Stimulated activated CD4-positive, alpha-beta T cell treated with anti-CD3 and anti-CD28 coated beads, Interleukin-4, amount 100 ng/mL, for 24 hours (primary cell): ENCODE results near the gene DIAPH2.
"Not testable (repeated sequence)": the region's sequence is repeated elsewhere in the genome, so short reads cannot be mapped to it uniquely, and the experiment has no call there.

Source experiments
- DNase-seq: peaks from one replicate; pipeline ENCODE4 v3.0.0-alpha.2; 2020

The DIAPH2 gene

DNA sequence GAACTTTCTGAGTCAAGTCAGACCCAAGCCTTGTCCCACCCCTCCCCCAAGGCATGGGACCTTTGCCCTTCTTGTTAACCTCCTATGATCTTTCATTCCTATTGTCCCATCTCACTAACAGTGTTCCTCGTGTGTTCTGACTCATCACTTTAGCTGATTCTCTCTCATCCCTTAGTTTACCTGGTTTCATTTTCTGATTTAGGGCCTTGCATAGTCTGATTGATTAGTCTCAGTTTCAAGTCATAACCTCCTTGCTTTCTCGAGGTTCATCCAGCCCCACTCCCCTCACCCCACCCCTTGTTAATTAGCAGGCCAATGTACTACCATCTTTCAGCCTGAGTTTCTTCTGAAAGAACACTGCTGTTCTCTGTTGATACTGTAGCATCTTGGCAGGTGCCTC, 716.5 kb downstream of the DIAPH2 start:
- no peak for DNase-seq

DNA sequence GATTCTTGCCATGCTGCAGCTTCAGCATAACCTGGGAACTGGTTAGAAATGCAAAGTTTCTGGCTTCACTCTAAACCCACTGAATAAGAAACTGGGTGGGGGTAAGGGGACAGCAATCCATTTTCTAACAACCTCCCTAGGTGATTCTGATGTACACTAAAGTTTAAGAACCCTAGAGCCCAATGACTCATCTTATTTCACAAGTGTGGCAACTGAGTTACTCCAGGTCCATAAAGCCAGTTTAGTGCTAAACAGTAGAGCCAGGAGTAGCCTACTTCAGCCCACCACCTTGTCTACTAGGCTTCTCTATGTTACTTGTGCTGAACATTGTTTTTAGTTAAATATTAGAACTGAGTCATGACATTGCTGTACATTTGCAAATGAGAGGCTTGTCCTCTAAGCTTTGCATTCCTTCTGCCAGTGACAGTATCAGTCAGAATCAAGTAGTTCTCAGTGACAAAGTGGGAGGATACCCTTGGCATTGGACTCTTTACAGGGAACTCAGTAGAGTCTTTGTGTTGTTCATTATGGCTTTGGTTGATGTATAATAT, 717.0 kb downstream of the DIAPH2 start:
- DNase-seq, result no peak

DNA sequence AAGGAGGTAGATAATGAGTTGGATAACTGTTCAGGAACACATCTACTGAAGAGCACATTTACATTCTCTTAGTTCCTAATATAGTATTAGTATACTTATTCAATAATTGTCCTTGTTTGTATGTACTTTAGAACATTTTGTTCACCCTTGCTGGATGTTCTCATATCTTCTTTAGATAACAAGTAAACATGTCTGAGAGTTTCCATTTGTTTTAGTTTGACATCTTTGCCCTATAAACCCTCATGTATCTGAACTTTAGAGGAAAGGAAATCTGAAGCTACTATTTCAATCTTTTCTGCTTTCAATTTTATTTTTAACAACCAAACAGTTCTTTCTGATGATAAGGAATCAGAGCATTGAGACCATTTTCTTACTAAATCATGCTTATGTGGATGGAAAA, 717.7 kb downstream of the DIAPH2 start:
- DNase-seq, result no peak

DNA sequence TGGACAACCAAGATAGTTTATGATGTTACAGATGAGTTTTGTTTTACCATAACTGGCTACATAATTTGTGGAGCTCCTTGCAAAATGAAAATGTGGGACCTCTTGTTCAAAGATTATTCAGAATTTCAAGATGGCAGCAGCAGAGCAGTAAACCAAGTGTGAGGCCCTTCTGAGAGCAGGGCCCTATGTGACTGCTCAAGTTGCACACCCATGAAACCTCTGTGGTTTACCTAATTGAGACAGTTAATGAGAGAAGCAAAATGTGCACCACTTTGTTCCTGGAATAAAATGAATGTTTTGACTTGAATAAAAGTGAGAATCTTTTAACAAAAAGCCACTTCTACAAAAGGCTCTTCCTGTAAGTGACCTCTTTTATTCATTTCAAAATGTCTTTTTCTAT, 718.3 kb downstream of the DIAPH2 start:
- no peak for DNase-seq

DNA sequence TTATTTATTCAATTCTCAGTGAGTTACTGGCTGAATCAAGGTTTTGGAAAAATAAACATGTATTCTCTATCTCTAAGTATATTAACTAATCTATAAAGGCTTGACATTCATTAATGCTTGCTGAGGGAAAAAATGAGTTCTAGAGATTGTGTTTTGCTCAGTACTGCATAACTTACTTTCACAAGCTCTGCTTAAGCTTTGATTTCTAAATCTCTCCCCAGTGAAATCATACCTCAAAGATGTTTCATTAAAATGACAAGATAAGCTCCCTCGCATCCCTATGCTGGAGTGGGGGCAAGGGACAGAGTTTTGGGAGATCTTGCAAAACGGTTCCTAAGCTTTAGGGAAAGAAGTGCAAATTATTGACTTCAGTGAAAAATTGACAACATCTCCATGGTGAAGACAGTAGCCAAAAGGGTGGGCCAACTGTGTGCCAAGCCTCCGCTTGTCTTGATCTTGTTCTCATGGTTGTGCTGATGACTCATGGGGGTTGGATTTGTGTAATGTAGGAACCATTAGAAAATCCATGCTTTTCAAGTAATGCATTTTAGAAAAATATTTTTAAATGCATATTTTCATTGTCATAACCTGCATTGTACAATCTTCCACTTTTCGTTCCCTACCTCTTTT, 720.5 kb downstream of the DIAPH2 start:
- no peak for DNase-seq

DNA sequence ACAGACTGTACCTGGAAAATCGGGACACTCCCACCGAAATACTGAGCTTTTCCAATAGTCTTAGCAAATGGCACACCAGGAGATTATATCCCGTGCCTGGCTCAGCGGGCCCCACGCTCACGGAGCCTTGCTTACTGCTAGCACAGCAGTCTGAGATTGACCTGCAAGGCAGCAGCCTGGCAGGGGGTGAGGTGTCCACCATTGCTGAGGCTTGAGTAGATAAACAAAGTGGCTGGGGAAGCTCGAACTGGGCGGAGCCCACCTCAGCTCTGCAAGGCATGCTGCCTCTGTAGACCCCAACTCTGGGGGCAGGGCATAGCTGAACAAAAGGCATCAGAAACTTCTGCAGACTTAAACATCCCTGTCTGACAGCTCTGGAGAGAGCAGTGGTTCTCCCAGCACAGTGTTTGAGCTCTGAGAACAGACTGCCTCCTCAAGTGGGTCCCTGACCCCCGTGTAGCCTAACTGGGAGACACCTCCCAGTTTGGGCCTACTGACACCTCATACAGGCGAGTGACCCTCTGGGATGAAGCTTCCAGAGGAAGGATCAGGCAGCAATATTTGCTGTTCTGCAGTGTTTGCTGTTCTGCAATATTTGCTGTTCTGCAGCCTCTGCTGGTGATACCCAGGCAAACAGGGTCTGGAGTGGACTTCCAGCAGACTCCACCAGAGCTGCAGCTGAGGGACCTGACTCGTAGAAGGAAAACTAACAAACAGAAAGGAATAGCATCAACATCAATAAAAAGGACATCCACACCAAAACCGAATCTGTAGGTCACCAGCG, 725.2 kb downstream of the DIAPH2 start:
- not testable (repeated sequence) for DNase-seq

DNA sequence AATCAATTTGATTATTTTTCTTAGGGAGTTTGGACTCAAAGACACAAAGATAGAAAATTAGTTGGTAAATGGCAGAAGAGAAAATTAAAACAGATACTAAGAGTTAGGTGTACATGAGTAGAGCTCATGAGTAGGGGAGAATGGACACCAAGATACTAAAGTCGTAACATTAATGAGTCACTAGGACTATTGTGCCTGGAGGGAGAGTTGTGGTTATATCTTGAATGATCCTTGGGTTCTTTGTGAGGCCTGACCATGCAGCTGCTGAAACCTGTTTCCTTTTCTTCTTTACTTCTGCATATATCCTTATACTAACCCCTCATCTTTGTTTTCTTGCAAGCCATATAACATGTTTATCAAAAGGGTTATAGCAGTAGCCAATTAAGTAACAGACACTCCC, 731.8 kb downstream of the DIAPH2 start:
- no peak for DNase-seq

DNA sequence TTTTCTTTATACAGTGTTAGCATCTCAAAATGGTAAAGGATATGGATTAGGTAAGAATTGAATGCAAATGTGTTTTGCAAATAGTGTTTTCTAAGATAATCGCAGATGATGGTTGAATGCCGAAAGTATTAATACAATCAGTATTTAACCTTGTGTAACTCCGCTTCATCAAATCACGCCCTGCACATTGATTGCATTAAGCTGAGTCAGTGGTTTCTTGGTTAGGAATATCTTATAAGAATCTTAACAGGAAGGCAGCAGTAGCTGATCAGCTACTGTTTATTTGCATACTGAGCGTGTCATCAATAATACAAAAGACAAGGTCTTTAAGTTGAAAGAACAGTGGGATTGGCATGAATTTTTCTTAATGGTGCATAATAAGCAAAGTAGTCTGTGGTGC, 744.5 kb downstream of the DIAPH2 start:
- no peak for DNase-seq

DNA sequence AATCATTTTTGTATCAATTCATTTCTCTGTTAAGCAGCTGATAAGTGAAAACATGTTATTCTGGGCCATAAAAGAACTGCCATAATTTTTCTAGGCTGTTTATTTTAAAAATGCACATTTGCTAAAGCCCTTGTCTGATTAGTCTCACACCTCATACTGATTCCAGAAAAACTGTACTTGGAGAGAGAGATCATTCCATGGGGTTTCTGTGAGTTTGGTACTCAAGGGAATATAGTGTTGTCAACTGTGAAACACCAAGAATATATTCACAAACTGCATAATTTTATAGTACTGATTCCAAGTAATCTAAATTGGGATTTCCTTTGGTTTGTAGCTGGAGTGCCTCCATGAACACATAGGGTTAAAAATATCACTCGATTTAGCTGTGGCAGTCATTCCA, 746.6 kb downstream of the DIAPH2 start:
- no peak for DNase-seq

DNA sequence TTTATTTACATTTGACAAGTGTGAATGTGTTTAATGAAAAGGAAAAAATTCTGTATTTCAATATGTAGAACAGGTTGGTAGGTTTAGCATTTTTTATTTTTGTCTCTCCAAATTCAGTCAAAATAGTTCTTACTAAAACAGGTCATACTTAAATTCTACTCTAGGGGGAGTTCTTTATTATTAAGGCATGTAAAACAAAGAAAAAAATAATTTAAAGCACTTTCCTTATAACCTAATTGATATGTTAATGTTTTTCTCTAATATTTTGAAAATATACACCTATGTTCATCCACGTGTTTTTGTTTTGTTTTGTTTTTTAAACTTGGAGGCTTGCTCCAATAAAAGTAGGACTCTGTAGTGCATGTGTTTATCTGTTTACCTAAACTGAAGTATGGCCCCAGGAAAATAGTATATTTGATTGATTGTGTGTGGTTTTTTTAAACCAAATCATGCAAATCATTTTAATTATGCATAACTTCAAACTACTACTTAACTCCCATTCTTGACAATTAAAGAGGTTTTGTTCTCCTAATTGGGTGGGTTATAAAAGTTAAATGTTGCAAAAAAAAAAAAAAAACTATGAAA, 761.7 kb downstream of the DIAPH2 start:
- no peak for DNase-seq

DNA sequence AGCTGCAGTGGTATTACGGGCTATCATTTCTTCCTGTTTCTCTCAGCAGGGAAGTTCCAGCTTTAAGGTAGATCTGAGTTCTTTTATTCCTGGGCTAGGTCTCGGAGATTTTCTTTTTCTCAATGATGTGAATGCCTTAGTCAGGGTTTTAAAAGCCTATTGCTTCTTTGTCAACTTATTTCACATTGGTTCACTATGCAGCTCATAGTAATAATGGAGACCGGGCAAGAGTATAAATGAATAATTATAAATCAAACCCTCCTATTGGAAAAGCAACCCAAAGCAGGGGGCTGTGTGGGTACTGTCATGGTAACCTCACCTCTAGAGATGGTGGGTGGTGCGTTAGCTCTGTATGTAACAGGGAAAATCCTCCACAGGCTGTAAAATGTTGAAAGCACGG, 762.7 kb downstream of the DIAPH2 start:
- DNase-seq, result no peak

DNA sequence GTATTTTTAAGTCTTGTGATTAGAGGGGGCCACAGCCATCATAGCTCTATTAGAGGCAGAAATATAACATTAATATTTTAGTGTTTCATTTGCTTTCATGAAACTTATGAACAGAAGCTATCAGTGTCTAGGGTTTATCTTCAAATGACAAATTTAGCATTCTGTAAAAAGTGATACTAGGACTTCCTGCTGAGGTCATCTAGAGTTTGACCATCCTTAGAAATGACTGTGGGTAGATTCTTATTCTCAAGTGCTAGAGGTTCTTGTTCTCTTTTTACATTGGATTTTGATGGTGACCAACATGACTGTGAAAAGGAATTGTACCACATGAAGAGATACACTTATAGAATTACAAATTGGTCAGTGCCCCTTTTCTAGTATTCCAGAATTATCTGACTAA, 767.6 kb downstream of the DIAPH2 start:
- DNase-seq, result no peak

DNA sequence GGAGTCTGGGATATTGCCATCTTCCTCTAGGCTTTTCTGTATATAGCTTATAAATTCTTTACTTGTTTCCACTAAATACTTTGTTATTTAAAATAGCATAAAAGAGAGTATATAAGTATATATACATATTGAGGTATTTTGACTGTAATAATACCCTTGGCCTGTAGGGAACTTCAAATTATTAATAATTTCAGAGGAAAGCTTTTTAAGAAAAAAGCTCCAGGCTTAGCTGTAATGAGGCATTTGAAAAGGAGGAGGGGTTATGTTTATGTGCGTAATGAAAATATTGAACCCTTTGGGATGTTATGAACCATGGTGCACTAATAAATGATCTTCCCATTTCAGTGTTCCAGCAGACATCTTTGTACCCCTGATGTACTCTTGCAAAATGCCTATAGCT, 777.1 kb downstream of the DIAPH2 start:
- no peak for DNase-seq

DNA sequence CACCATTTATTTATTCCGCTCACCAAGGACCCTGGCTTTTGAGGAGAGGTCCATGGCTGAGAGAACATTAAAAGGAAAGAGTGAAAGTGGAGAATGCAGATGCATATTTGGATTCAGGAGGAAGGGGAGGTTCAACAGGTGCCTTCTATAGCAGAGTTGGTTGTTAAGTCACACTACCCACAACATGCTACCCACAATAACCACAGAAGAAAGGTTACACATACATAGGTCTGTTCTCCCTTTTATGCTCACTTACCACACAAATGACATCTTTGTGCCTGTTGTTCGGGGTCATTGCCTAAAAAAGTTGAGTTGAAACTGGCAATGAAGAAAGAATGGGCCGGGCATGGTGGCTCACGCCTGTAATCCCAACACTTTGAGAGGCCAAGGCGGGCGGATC, 786.4 kb downstream of the DIAPH2 start:
- no peak for DNase-seq

DNA sequence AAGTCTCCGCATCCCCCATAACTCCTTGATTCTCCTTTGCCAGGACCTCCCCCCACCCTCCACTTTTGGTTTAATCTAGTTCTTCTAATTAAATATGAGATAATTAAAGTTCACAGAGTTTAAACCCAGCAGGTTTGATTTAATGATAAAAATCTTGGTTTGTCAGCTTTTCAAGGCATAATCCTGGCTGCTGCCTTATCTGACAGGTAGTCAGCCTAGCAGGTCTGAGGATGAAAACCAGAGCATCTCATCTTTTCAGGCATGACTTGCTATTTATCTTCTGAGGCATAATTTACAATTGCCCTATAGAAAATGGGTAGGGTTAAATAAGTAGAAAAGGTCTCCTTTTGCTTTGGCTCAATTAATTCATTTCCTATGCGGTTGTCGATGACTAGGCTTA, 790.3 kb downstream of the DIAPH2 start:
- no peak for DNase-seq

DNA sequence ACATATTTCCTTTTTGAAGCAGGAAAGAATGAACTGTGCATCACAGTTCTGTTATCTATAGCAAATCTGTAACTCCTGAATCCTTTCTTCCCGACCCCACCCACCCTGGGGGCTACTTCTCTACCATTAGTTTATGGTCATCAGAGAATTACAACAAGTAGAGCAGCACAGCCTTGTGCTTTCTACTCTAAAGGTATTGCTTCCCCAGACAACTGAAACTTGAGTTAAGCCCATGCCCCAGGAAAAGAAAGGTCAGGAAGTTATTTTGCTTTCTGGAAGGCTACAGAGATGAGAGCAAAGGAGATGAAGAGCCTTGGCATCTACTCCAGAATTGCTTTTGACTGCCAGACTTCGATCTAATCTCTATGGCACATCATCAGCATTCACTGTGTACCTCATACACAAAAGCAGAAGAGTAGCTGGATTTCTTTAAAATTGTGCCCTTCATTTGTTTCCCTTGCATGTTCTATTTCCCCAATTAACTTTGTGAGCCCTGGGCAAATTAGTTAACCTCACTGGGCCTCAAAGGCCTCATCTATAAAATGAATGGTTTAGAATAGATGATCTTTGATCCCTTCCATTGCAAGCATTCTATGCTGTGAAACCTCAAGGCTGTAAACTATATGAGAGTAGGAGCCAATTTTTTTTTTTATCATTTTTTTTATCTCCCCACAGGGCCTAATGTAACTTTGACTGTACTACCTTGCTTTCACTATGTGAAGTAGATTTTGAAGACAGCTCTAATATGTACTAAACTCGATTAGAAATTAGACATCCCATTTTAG, 794.7 kb downstream of the DIAPH2 start:
- no peak for DNase-seq

DNA sequence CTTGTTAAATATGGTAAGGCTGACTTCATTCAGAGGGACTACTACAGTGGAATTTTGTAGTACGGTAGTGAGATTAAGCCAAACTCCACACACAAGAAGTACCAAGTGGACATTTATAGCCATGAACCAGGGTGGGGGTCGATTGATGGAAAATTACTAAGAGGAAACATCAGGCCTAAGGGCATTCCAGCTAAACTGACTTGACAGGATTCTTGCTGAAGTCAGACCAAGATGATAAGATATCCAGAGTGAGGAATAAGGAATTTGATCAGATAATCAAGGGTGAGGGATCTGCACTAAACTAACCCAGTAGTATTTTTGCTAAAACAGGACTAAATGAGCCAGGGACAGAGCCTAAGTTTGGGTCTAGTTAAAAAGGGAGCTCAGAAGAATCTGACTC, 796.6 kb downstream of the DIAPH2 start:
- no peak for DNase-seq

DNA sequence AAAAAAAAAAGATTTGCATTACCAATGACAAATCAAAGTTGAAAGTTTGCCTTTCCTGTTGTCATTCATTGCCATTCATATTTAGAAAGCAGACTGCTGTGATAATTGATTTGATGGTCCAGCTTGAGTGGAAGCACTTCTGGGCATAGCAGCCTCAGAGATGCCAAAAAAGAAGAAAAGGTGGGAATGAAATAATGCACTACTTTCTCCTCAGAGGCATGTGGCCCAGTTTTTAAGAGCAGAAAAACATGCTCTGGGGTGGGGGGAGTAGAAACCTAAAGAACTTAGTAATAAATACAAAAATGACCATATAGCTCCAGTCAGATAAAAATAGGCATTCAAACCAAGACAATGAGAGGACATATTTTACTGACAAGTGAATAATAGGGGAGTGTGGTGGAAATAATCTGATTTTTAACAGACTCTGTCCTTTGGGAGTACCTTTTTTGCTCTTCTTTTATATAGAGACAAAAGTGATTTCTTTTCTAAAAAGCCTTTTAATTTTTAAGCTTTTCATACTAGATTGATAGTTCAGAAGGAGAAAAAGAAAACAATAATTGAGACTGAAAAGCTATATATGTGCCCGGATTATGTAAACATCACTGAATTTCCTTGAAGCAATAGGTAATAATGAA, 798.1 kb downstream of the DIAPH2 start:
- no peak for DNase-seq

DNA sequence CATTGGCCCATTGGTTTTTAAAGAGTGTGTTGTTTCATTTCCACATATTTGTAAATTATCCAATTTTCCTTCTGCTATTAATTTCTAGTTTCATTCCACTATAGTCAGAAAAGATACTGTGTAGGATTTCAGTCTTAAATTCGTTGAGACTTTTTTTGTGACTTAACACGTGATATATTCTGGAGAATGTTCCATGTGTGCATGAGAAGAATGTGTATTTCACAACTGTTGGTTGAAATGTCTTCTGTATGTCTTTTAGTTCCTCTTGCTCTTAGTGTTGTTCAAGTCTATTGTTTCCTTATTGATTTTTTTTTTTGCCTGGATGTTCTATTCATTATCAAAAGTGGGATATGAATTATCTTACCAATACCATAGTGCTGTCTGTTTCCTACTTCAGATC, 806.0 kb downstream of the DIAPH2 start:
- DNase-seq, result no peak

DNA sequence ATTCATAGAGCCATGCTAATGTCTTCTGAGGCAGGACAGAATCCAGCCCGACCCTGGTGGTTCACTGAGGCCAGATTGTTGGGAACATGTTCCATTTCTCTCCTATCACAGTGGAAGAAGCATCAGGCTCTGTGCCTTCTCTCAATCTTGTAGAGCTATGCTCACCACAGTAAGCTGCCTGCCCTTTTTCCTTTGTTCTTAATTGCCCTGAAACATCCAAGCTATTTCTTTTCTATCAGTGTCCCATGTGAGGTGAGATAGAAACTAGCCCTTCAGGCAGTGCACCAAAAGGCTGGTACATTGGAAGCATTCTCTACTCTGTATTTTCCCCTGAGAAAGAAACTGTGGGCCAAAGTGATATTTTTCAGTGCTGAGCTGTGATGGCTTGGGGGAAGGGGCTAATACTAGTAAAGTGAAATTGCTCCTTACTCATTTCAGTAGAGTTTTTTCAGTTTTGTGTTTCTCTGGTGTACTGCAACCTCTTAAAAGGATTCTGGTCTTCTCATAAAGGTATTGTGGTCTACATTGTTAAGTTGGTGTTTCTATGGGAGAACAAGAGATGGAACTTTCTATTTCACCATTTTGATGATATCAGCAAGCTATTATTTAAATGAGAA, 810.2 kb downstream of the DIAPH2 start:
- no peak for DNase-seq

DNA sequence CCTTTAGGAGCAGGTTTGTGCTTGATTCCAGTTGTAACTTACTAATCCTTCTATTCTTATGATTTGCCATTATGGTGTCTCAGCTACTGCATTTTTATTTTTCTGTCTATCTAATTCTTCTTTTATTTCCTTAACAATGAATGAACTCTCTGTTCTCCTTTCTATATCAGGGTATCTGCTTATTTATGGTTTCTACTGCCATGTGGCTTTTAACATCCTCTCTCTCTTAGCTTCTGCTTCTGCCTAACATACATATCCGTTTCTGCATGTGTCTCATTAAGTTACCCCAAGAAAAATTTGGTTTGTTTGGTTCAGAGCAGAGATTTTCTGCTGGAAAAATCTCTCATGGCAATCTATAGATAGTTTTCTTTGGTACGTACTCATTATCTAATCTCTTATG, 813.5 kb downstream of the DIAPH2 start:
- DNase-seq, result no peak

DNA sequence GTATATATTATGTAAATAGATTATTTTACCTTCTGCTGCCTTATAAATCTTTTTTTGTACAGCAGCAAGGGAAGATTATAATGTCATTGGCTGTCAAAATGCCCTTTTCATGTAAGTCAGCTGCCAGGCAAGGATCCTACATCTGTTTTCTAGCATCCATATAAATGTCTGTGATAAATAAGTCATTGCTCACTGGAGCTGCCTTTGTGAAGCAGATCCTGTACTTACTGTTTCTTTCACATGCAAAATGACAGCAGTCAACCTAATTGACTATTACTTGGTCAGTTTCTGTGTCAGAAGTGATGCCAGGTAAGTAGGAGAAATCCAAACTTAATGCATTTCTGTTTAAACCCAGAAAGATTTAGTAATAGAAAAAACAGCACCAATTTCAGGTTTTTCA, 819.8 kb downstream of the DIAPH2 start:
- no peak for DNase-seq
